Neural cell (in vitro differentiated cells): Measurements from ENCODE around the gene ST3GAL2.
A peak's percentile ranks its signal among the peaks of the same experiment; 100 is the strongest.

ENCODE experiments used
- CTCF ChIP-seq: fragments of 450-650 bp; IDR thresholded peaks from 2 replicates; pipeline ENCODE4 v1.5.1; 2014; ENCODE audit warnings: antibody characterized with exemption, mild to moderate bottlenecking, moderate library complexity; ENCODE audit not compliant: poor library complexity, severe bottlenecking
- EP300 ChIP-seq: fragments of 450-650 bp; conservative IDR thresholded peaks from 2 replicates; pipeline ENCODE4 v1.6.1; 2014; ENCODE audit warnings: antibody characterized with exemption, mild to moderate bottlenecking, moderate library complexity; ENCODE audit not compliant: poor library complexity, severe bottlenecking
- EZH2 ChIP-seq: fragments of 200-600, 300-800 bp; shearing (Covaris generic), sonication (generic); IDR thresholded peaks from 2 replicates; pipeline ENCODE4 v1.6.1; 2014; ENCODE audit warnings: antibody characterized with exemption, low read length, borderline replicate concordance, mild to moderate bottlenecking; ENCODE audit not compliant: insufficient read depth, poor library complexity, severe bottlenecking
- MXI1 ChIP-seq: fragments of 450-650 bp; conservative IDR thresholded peaks from 2 replicates; pipeline ENCODE4 v1.6.1; 2014; ENCODE audit warnings: antibody characterized with exemption, mild to moderate bottlenecking; ENCODE audit not compliant: poor library complexity, severe bottlenecking
- POLR2AphosphoS5 ChIP-seq: IDR thresholded peaks from 2 replicates; pipeline ENCODE4 v1.6.1; 2012
- RAD21 ChIP-seq: fragments of 450-650 bp; conservative IDR thresholded peaks from 2 replicates; pipeline ENCODE4 v1.6.1; 2014; ENCODE audit warnings: antibody characterized with exemption, mild to moderate bottlenecking, moderate library complexity
- REST ChIP-seq: IDR thresholded peaks from 2 replicates; pipeline ENCODE4 v1.6.1; 2012; ENCODE audit warnings: borderline replicate concordance
- SMC3 ChIP-seq: fragments of 450-650 bp; conservative IDR thresholded peaks from 2 replicates; pipeline ENCODE4 v1.6.1; 2014; ENCODE audit warnings: antibody characterized with exemption, mild to moderate bottlenecking, moderate library complexity; ENCODE audit not compliant: poor library complexity
- TAF1 ChIP-seq: IDR thresholded peaks from 2 replicates; pipeline ENCODE4 v1.6.1; 2012; ENCODE audit warnings: low read depth

GRCh38 chr16:70438969-70439862 lies at the start of gene ST3GAL2:
- no peak for TF ChIP-seq RAD21
- TF ChIP-seq CTCF = peak; percentile 45
- TF ChIP-seq POLR2AphosphoS5 = peak; percentile 59
- TF ChIP-seq SMC3 = no peak
- peak; percentile 64 for TF ChIP-seq EP300
- TF ChIP-seq TAF1 = peak; percentile 97
- peak; percentile 91 for TF ChIP-seq REST
- TF ChIP-seq EZH2 = no peak
- peak; percentile 49 for TF ChIP-seq MXI1
